Naive thymus-derived CD8-positive, alpha-beta T cell (primary cell): ENCODE results near the gene MRPL33. TPM values are rescaled to one million over a fixed set of nuclear protein-coding genes. Genes with fewer than 3 reads are reported as not detected.

Experiments
- ATAC-seq, 2 donors: fragments of 150-1000 bp; cut with Tn5 transposase in 1 of 2; sonication (Bioruptor Pico), chemical (Tn5 transposase) in 1 of 2; 1 replicate in 1 of 2; 2 replicates in 1 of 2; pipeline ENCODE4 v1.10.0; 2021; ENCODE audit warnings: mild to moderate bottlenecking in 2 of 2, moderate library complexity in 2 of 2
- POLR2A ChIA-PET: fragments of 350-600 bp; sonication (Branson Sonifier 250); formaldehyde crosslinking; loops from one replicate; lab custom pipeline; 2021; ENCODE audit warnings: antibody characterized with exemption; lab: Charles Lee
- DNase-seq, 10 donors: peaks; one replicate each; pipeline versions ENCODE4 v3.0.0 to v3.0.0-alpha.2; 2020 to 2022
- H3K27ac Mint-ChIP-seq, 10 donors: one replicate each; pipeline ENCODE4 v1.8.0; 2020 to 2022; ENCODE audit warnings: mild to moderate bottlenecking in 10 of 10, mixed read lengths in 10 of 10, moderate library complexity in 4 of 10, inconsistent platforms in 1 of 10
- H3K27me3 Mint-ChIP-seq, 5 donors: one replicate each; pipeline ENCODE4 v1.8.0; 2021 to 2022; ENCODE audit warnings: mixed read lengths in 5 of 5
- H3K36me3 Mint-ChIP-seq, 3 donors: one replicate each; pipeline ENCODE4 v1.8.0; 2020 to 2022; ENCODE audit warnings: mixed read lengths in 3 of 3, mild to moderate bottlenecking in 2 of 3, inconsistent platforms in 1 of 3
- H3K4me1 Mint-ChIP-seq, 4 donors: one replicate each; pipeline ENCODE4 v1.8.0; 2021 to 2022; ENCODE audit warnings: mixed read lengths in 4 of 4
- H3K4me3 Mint-ChIP-seq, 10 donors: one replicate each; pipeline ENCODE4 v1.8.0; 2020 to 2022; ENCODE audit warnings: mild to moderate bottlenecking in 10 of 10, mixed read lengths in 10 of 10, moderate library complexity in 6 of 10, inconsistent platforms in 1 of 10
- H3K9me3 Mint-ChIP-seq, 9 donors: one replicate each; pipeline ENCODE4 v1.8.0; 2020 to 2022; ENCODE audit warnings: mixed read lengths in 9 of 9, mild to moderate bottlenecking in 3 of 9, inconsistent platforms in 1 of 9, moderate library complexity in 1 of 9
- polyA plus RNA-seq, 3 donors: library from polyadenylated mRNA; unstranded; fragments of 300-500 nt; fragmentation: Illumina TruSeq; gene quantifications; one replicate each; pipeline ENCODE4 v1.2.3, GENCODE V29; 2021
- total RNA-seq, 8 experiments: library from RNA in 2 of 8; stranded (reverse) in 2 of 8; gene quantifications; one replicate each; pipeline ENCODE4 v1.2.3 and lab custom pipeline; 2021 to 2026

Gene MRPL33
- total and polyA plus RNA-seq, 5 experiments from 2014 or later: 34.4 to 245 (median 196) TPM

- Mint-ChIP-seq H3K27me3 (no peaks in the 10 kb centered on the region), H3K4me3 (no peak overlapping the region), H3K9me3 (peaks cover 0 to 14% (median 5%) of the 10 kb centered on the region in 9 donors), H3K27ac (no peak overlapping the region), H3K36me3 (peaks cover 27 to 47% (median 37%) of the 10 kb centered on the region in 3 donors), H3K4me1 (no peaks in the 10 kb centered on the region)
- POLR2A ChIA-PET: no interaction called here
- ATAC-seq (no peak), DNase-seq (no peak)
These were observed 56.8 kb downstream of the MRPL33 start for GRCh38 chr2:27828305-27828704.

Other genes starting within 250 kb of the MRPL33 start
- 10 to 100 TPM; 68.1 to 73.5 TPM for gene ZNF512, start 188.7 kb upstream of the MRPL33 start, total RNA-seq
- gene ZNF512, start 188.7 kb upstream of the MRPL33 start, polyA plus RNA-seq: 10 to 100 TPM; 35.3 to 58.9 (median 50.1) TPM
- gene CCDC121, start 142.7 kb upstream of the MRPL33 start, total RNA-seq: 1 to 10 TPM; 1.6 to 1.8 TPM
- gene CCDC121, start 142.7 kb upstream of the MRPL33 start, polyA plus RNA-seq: 1 to 10 TPM in 1 of 3 donors, under 1 TPM in 2; 0.38 to 1.8 (median 0.99) TPM
- 10 to 100 TPM; 26.4 to 27.1 TPM for gene GPN1, start 142.7 kb upstream of the MRPL33 start, total RNA-seq
- gene GPN1, start 142.7 kb upstream of the MRPL33 start, polyA plus RNA-seq: 10 to 100 TPM; 57.1 to 70.4 (median 61.3) TPM
- gene SUPT7L, start 108.1 kb upstream of the MRPL33 start, total RNA-seq: 10 to 100 TPM; 49.7 to 52.0 TPM
- gene SUPT7L, start 108.1 kb upstream of the MRPL33 start, polyA plus RNA-seq: 10 to 100 TPM; 17.0 to 23.3 (median 19.9) TPM
- 10 to 100 TPM; 27.4 to 28.5 TPM for gene SLC4A1AP, start 107.8 kb upstream of the MRPL33 start, total RNA-seq
- 10 to 100 TPM; 25.3 to 28.6 (median 27.6) TPM for gene SLC4A1AP, start 107.8 kb upstream of the MRPL33 start, polyA plus RNA-seq
- 1 to 10 TPM; 1.5 to 1.8 TPM for gene RBKS, start 118.7 kb downstream of the MRPL33 start, total RNA-seq
- gene RBKS, start 118.7 kb downstream of the MRPL33 start, polyA plus RNA-seq: 1 to 10 TPM; 2.4 to 4.8 (median 3.0) TPM
- gene BABAM2, start 119.0 kb downstream of the MRPL33 start, total RNA-seq: 10 to 100 TPM; 29.6 to 32.2 TPM
- gene BABAM2, start 119.0 kb downstream of the MRPL33 start, polyA plus RNA-seq: 10 to 100 TPM; 50.5 to 60.2 (median 56.2) TPM